ENCODE data around the gene YKT6.
"Not testable (repeated sequence)": the region's sequence is repeated elsewhere in the genome, so short reads cannot be mapped to it uniquely, and the experiment has no call there.

GRCh38 chr7:44174694-44174948 is 26.2 kb upstream of the YKT6 start:
- TF ChIP-seq POLR2A, CTCF (IDR thresholded peaks at IDR 0.05): not testable (repeated sequence)

Measured in transverse colon (tissue), 3 donors.